ELR (cell line): ENCODE results near the gene AP2S1.
A peak's percentile ranks its signal among the peaks of the same experiment; 100 is the strongest.
"Not testable (repeated sequence)": the region's sequence is repeated elsewhere in the genome, so short reads cannot be mapped to it uniquely, and the experiment has no call there.

Experiments used
- DNase-seq: peaks from one replicate; pipeline ENCODE4 v3.0.0-alpha.2; 2015; ENCODE audit warnings: low read depth

The AP2S1 gene

DNA sequence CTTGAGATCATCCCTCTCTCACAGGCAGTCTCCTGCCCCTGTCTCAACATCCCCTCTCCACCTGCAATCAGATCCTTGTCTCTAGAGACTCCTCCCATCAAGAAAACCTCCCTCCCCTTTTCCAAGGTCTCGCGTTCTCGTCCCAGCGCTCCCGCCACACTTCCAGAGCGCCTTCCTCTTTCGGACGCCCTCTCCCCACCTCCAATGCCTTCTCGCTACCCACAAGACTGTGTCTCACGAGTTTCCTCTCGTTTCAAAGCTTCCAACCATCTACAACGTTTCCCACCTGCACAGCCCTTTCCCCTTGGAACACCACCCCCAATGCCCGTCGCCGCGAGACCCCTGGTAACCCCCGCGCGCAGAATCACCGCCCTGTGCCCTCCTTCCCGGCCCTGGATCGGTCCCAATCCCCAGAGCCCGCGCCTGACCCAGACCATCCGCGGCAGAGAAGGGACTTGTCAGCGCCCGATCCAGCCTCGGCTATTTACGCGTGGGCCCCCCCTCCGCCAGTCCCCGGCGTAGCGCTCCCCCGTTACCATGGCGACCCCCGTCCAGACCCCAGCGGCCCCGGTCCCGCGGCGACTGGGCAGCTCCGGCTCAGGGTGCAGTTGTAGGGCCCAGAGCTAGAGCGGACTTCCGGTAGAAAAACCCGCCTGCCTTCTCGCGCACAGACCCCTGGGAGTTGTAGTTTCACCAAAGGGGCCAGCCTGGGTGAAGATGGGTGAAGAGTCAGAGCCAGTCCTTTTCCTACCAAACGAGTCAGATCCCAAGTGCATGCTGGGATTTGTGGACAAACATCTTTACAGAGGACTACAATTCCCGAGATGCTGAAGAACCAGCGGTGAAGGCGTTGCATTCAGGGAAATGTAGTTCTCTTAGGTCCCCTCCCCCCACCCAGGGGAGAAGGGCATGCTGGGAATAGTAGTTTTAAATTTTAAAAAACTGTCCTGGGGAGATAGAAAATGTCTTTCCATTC is at the start of gene AP2S1:
AP2S1 (minus strand) TSS at position 619 of the 976 bp plus-strand sequence; CDS start at position 539, 80 bp downstream.
- peak; percentile 99 for DNase-seq

DNA sequence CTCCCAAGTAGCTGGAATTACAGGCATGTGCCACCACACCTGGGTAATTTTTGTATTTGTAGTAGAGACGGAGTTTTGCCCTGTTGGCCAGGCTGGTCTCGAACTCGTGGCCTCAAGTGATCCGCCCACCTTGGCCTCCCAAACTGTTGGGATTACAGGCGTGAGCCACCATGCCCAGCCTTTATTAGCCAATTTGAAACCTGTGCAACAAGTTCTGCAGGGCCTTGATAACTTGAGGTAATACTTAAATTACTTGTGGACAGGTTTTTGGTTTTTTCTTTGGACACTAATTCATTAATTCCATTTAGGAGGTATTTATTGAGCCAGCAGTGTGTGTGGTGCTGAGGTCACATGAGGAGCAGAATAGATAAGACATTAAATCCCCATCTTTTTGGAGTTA is 49.7 kb upstream of the AP2S1 start:
- no peak for DNase-seq

DNA sequence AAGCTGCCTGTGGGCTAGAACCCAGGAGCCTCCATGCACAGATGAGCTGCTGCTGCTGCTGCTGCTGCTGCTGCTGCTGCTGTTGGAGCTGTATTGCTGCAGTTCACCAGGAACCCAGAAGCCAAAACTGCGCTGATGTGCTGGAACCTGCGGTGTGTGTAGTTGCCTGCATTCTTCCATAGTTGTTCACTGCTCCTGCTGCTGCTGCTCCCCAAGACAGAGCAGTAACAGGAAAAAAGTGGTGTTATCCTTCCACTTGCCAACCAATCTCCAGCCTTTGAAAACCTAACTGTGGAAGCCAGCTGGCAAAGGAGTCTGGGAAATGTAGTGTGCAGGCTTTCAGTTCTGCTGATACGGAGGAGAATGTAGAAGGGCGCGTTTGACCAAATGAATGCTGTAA is 48.1 kb upstream of the AP2S1 start:
- peak; percentile 38 for DNase-seq

- DNase-seq: no peak
These were observed 45.6 kb upstream of the AP2S1 start for GRCh38 chr19:46896076-46896794.

- no peak for DNase-seq
These were observed 41.9 kb upstream of the AP2S1 start for GRCh38 chr19:46892252-46893179.

- DNase-seq: peak; percentile 93
These were observed 40.0 kb upstream of the AP2S1 start for GRCh38 chr19:46890423-46891170.

- no peak for DNase-seq
These were observed 36.7 kb upstream of the AP2S1 start for GRCh38 chr19:46887240-46887782.

GRCh38 chr19:46886546-46887239 is 36.0 kb upstream of the AP2S1 start:
- peak; percentile 51 for DNase-seq

GRCh38 chr19:46885411-46885810 is 34.8 kb upstream of the AP2S1 start:
- DNase-seq: no peak

- DNase-seq: not testable (repeated sequence)
These were observed 32.1 kb upstream of the AP2S1 start for GRCh38 chr19:46882751-46883150.

DNA sequence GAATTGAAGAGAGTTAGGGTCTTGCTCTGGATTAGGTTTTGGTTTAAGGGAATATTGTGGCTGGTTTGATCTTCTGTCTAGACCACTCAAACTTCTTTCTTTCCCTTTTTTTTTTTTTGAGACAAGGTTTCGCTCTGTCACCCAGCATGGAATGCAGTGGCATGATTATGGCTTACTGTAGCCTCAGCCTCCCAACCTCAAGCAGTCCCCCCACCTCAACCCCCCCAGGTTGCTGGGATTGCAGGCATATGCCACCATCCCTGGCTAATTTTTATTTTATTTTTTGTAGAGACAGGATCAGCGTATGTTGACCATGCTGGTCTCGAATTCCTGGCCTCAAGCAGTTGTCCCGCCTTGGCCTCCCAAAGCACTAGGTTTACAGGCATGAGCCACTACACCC is 31.4 kb upstream of the AP2S1 start:
- DNase-seq: no peak

DNA sequence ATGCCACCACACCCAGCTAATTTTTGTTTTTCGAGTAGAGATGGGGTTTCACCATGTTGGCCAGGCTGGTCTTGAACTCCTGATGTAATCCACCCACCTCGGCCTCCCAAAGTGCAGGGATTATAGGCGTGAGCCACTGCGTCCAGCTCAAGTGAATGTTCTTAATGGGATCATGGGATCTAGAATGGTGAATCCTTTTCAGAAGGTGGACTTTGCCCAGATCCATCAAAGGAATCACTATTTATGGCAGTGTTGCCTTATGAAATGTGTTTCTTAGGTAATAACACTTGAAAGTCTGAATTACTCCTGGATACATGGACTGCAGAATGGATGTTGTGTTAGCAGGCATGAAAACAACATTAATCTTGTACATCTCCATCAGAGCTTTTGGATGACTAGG is 30.4 kb upstream of the AP2S1 start:
- no peak for DNase-seq

DNA sequence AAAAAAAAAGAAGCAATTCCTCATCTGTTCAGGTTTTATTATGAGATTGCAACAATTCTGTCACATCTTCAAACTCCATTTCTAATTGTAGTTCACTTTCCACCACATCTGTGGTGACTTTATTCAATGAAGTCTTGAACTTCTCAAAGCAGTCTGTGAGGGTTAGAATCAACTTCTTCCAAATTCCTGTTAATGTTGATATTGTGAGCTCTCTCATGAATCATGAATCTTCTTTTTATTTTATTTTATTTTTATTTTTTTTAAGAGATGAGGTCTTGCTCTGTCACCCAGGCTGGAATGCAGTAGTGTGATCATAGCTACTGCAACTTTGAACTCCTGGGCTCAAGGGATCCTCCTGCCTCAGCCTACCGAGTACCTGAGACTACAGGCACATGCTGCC is 29.8 kb upstream of the AP2S1 start:
- DNase-seq: peak; percentile 20

DNA sequence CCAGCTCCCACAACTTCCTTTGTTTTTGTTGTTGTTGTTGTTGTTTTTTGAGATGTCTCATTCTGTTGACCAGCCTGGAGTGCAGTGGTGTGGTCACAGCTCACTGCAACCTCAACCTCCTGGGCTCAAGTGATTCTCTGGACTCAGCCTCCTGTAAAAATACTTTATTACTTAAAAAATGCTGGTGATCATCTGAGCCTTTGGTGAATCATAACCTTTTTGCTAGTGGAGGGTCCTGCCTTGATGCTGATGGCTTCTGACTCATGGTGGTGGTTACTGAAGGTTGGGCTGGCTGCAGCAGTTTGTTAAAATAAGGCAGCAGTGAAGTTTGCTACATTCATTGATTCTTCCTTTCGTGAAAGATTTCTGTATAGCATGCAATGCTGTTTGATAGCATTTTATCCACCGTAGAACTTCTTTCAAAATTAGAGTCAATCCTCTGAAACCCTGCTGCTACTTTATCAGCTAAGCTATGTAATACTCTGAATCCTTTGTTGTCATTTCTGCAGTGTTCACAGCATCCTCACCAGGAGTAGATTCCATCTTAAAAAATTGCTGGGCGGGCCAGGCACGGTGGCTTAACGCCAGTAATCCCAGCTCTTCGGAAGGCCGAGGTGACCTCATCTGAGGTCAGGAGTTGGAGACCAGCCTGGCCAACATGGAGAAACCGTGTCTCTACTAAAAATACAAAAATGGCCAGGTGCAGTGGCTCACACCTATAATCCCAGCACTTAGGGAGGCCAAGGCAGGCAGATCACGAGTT is 28.1 kb upstream of the AP2S1 start:
- DNase-seq: peak; percentile 95

DNA sequence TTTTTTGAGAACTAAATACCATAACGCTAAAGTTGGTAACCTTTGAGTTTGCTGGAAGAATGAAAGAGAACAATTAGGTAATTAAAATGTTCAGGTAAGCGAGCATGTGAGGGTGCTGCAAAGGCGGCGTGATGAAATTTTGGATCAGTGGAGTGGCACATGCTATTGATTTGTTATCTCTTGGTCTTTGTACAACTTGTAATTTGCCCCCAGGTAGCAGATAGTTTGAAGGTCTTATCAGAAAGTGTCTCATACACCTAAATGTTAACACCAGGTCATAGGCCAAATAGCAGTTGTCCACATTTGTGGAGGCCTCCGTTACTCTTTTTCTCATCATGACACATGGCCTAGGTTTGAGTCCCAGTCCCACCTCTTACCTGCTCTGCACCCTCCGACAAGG is 25.0 kb upstream of the AP2S1 start:
- DNase-seq: no peak

- no peak for DNase-seq
These were observed 24.6 kb upstream of the AP2S1 start for GRCh38 chr19:46875234-46875633.

DNA sequence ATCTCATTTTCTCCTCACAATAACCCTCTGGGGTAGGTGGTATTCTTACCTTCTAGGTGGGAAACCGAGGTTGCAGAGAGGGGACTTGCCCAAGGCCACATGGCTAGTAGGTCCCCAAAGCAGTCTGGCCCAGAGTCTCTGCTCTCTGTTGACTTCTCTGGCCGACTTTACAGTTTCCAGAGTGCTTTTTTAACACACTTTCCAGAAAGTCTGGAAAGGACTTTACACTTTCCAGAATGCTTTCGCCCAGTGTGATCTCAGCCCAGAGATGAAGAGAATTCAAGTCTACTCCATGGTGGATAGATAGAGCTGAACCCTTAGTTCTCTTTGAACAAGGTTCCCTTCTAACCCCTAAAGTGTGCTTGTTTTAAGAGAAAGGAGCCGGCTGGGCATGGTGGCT is 22.3 kb upstream of the AP2S1 start:
- DNase-seq: no peak

DNA sequence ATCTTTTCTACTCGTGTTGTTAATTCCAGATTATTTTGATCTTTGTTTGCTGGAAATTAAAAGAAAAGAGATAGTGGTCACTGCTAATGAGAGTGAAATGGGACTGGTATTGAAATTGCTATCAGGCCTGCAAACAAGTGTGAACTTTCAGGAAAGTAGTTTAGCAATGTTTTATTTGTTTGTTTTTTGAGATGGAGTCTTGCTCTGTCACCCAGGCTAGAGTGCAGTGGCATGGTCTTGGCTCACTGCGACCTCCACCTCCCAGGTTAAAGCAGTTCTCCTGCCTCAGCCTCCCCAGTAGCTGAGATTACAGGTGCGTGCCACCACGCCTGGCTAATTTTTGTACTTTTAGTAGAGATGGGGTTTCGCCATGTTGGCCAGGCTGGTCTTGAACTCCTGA is 20.5 kb upstream of the AP2S1 start:
- DNase-seq: not testable (repeated sequence)

- no peak for DNase-seq
These were observed 17.6 kb upstream of the AP2S1 start for GRCh38 chr19:46868025-46868802.
